Peyer's patch (tissue), 4 donors: ENCODE results near the gene DHX16.

Experiments used
- POLR2A ChIP-seq, 2 donors: fragments of 450-650 bp; IDR thresholded peaks; one replicate each; pipeline ENCODE4 v1.5.1; 2017; ENCODE audit warnings: antibody characterized with exemption in 2 of 2, mild to moderate bottlenecking in 2 of 2, moderate library complexity in 2 of 2
- TF ChIP-seq, protein P1 (sequence below), 6 experiments: fragments of 450-650 bp in 4 of 6; fragments of 200-600 bp in 2 of 6; sonication (generic) in 1 of 6; IDR thresholded peaks; one replicate each; pipeline ENCODE4 v1.5.1; 2017 to 2019; ENCODE audit warnings: antibody characterized with exemption in 6 of 6, mild to moderate bottlenecking in 3 of 6, moderate library complexity in 1 of 6

DNA sequence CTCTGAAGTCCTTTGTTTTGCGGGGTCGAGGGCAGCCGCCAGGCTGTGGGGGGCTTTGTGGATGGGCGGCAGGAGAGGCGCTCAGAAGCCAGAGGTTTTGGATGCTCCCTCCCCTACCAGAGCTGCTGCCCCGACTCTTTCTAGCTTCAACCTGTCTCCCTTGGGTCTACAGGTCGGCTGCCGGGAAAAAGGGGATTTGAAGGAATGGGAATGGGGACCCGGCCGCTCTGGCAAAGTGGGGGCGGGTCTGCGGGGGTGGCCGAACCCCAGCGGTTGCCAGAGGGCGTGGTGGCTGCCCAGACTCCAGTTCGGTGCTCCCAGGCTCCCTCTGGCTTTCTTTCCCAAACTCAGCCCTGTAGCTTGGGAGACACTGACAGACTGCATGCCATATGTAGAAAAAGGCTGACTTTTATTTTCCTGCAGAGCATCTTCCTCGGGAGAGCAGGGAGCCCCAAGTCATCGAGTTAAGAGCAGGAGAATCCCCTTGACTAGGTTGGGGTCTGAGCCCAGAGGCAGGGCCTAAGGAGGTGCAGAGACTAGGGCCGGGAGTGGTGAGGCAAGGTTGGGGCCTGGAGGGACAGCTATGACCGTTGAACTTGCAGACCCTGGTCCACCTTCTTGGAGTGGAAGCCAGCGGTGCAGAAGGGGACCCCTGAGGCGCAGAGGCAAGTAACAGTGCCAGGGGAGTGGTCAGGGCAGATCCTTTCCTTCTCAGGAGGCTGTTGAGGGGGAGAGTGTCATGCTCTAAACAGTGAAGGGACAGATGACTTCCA lies 15.0 kb upstream of the DHX16 start:
- TF ChIP-seq, protein P1, sequence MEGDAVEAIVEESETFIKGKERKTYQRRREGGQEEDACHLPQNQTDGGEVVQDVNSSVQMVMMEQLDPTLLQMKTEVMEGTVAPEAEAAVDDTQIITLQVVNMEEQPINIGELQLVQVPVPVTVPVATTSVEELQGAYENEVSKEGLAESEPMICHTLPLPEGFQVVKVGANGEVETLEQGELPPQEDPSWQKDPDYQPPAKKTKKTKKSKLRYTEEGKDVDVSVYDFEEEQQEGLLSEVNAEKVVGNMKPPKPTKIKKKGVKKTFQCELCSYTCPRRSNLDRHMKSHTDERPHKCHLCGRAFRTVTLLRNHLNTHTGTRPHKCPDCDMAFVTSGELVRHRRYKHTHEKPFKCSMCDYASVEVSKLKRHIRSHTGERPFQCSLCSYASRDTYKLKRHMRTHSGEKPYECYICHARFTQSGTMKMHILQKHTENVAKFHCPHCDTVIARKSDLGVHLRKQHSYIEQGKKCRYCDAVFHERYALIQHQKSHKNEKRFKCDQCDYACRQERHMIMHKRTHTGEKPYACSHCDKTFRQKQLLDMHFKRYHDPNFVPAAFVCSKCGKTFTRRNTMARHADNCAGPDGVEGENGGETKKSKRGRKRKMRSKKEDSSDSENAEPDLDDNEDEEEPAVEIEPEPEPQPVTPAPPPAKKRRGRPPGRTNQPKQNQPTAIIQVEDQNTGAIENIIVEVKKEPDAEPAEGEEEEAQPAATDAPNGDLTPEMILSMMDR (IDR thresholded peaks at IDR 0.05) = no peak
- no peak for TF ChIP-seq POLR2A (IDR thresholded peaks at IDR 0.05)
